SK-N-SH (cell line): Measurements from ENCODE around the gene ZNF280A. TPM values are rescaled to one million over a fixed set of nuclear protein-coding genes. Genes with fewer than 3 reads are reported as not detected.

Experiments
- CTCF ChIA-PET: fragments of 300-600, 350-600 bp; formaldehyde crosslinking; extraction: SDS; loops from one replicate; lab custom pipeline; 2021; lab: Yijun Ruan, JAX
- POLR2A ChIA-PET: fragments of 350-600 bp; sonication (Branson Sonifier 250); formaldehyde crosslinking; extraction: SDS; loops from one replicate; lab custom pipeline; 2020; ENCODE audit warnings: antibody characterized with exemption, inconsistent platforms; lab: Yijun Ruan, JAX
- DNase-seq: peaks from one replicate; pipeline ENCODE4 v3.0.0; 2012
- H2AFZ ChIP-seq: fragments of 200-600 bp; sonication (generic); 2 replicates; pipeline ENCODE4 v1.8.1; 2016; ENCODE audit warnings: antibody characterized with exemption, mild to moderate bottlenecking, low read depth
- H3F3A ChIP-seq: fragments of 200-600 bp; sonication (generic); replicated peaks from 2 replicates; pipeline ENCODE3; 2016; ENCODE audit warnings: antibody characterized with exemption, mild to moderate bottlenecking; ENCODE audit not compliant: insufficient read depth
- H3K27ac ChIP-seq, 2 experiments: fragments of 200-500 bp in 1 of 2; fragments of 200-600 bp in 1 of 2; sonication (Bioruptor generic) in 1 of 2; sonication (generic), shearing (Covaris generic) in 1 of 2; 2 replicates each; pipeline versions ENCODE4 v1.5.1 to v1.6.1; 2014 to 2016; ENCODE audit warnings: low read depth in 2 of 2, inconsistent platforms in 1 of 2, low read length in 1 of 2, mild to moderate bottlenecking in 1 of 2, mixed read lengths in 1 of 2
- H3K27me3 ChIP-seq: fragments of 200-600 bp; sonication (generic), shearing (Covaris generic); 2 replicates; pipeline ENCODE4 v1.6.1; 2016; ENCODE audit warnings: mixed run types; ENCODE audit not compliant: insufficient read depth
- H3K36me3 ChIP-seq, 2 experiments: fragments of 200-500 bp in 1 of 2; fragments of 200-600 bp in 1 of 2; sonication (Bioruptor generic) in 1 of 2; sonication (generic) in 1 of 2; replicated peaks in 1 of 2; 2 replicates each; pipeline versions ENCODE3 to v1.5.1; 2014 to 2016; ENCODE audit warnings: low read length in 1 of 2, mild to moderate bottlenecking in 1 of 2; ENCODE audit not compliant: insufficient read depth in 2 of 2, control insufficient read depth in 1 of 2
- H3K4me1 ChIP-seq, 2 experiments: fragments of 200-500 bp in 1 of 2; fragments of 200-600 bp in 1 of 2; sonication (Bioruptor generic) in 1 of 2; sonication (generic), shearing (Covaris generic) in 1 of 2; 2 replicates each; pipeline versions ENCODE4 v1.5.1 to v1.6.1; 2014 to 2016; ENCODE audit warnings: low read depth in 1 of 2, low read length in 1 of 2, mixed run types in 1 of 2; ENCODE audit not compliant: insufficient read depth in 2 of 2, control insufficient read depth in 1 of 2
- H3K4me2 ChIP-seq: fragments of 200-600 bp; sonication (generic), shearing (Covaris generic); 2 replicates; pipeline ENCODE4 v1.6.1; 2017; ENCODE audit warnings: mixed run types
- H3K4me3 ChIP-seq, 2 experiments: fragments of 200-500 bp in 1 of 2; fragments of 200-600 bp in 1 of 2; sonication (Bioruptor generic) in 1 of 2; sonication (generic), shearing (Covaris generic) in 1 of 2; 2 replicates each; pipeline versions ENCODE4 v1.5.1 to v1.8.1; 2014 to 2016; ENCODE audit warnings: low read depth in 2 of 2, inconsistent platforms in 1 of 2, low read length in 1 of 2, mild to moderate bottlenecking in 1 of 2, mixed read lengths in 1 of 2, moderate library complexity in 1 of 2
- H3K79me2 ChIP-seq: fragments of 200-600 bp; sonication (generic); 2 replicates; pipeline ENCODE4 v1.8.1; 2017; ENCODE audit warnings: mild to moderate bottlenecking; ENCODE audit not compliant: insufficient read depth
- H3K9ac ChIP-seq: fragments of 200-600 bp; sonication (generic); 2 replicates; pipeline ENCODE4 v1.6.1; 2017; ENCODE audit warnings: mixed run types
- H3K9me2 ChIP-seq: fragments of 200-600 bp; sonication (generic); 2 replicates; pipeline ENCODE4 v1.6.1; 2017; ENCODE audit warnings: mixed run types
- H3K9me3 ChIP-seq: fragments of 200-600 bp; sonication (generic); 2 replicates; pipeline ENCODE4 v1.6.1; 2017; ENCODE audit warnings: mixed run types, mild to moderate bottlenecking, moderate library complexity
- H4K20me1 ChIP-seq: fragments of 200-600 bp; sonication (generic); 2 replicates; pipeline ENCODE4 v1.6.1; 2017; ENCODE audit warnings: mild to moderate bottlenecking, mixed run types; ENCODE audit not compliant: insufficient read depth
- CHD2 ChIP-seq: fragments of 150-350 bp; IDR thresholded peaks from 2 replicates; pipeline ENCODE4 v1.6.1; 2018; ENCODE audit warnings: low read length; ENCODE audit not compliant: partially characterized antibody
- EP300 ChIP-seq, 2 experiments: IDR thresholded peaks; 2 replicates each; pipeline versions ENCODE4 v1.4.0 to v1.6.1; 2012; ENCODE audit warnings: borderline replicate concordance in 1 of 2, low read depth in 1 of 2, low read length in 1 of 2
- FOSL2 ChIP-seq: IDR thresholded peaks from 2 replicates; pipeline ENCODE4 v1.4.0; 2012; ENCODE audit warnings: low read depth, mild to moderate bottlenecking, moderate library complexity, borderline replicate concordance
- GABPA ChIP-seq: IDR thresholded peaks from 2 replicates; pipeline ENCODE4 v1.4.0; 2012; ENCODE audit warnings: low read depth, mild to moderate bottlenecking
- IRF3 ChIP-seq: fragments of 150-350 bp; IDR thresholded peaks from 2 replicates; pipeline ENCODE4 v1.6.1; 2016; ENCODE audit warnings: mild to moderate bottlenecking, low read depth, low read length
- JUND ChIP-seq: IDR thresholded peaks from 2 replicates; pipeline ENCODE4 v1.4.0; 2012
- MXI1 ChIP-seq: IDR thresholded peaks from 2 replicates; pipeline ENCODE4 v1.6.1; 2012; ENCODE audit warnings: mild to moderate bottlenecking, low read depth, low read length, improper control_type of control experiment
- NRF1 ChIP-seq: IDR thresholded peaks from 2 replicates; pipeline ENCODE4 v1.6.1; 2012; ENCODE audit warnings: low read depth, mild to moderate bottlenecking, low read length
- POLR2AphosphoS5 ChIP-seq: IDR thresholded peaks from 2 replicates; pipeline ENCODE4 v1.6.1; 2012; ENCODE audit warnings: low read depth, low read length
- REST ChIP-seq: IDR thresholded peaks from 2 replicates; pipeline ENCODE4 v1.6.1; 2012; ENCODE audit warnings: mild to moderate bottlenecking, low read depth, low read length, moderate library complexity
- RXRA ChIP-seq: IDR thresholded peaks from 2 replicates; pipeline ENCODE4 v1.4.0; 2012; ENCODE audit warnings: low read depth, mild to moderate bottlenecking, borderline replicate concordance
- SIN3A ChIP-seq: IDR thresholded peaks from 2 replicates; pipeline ENCODE4 v1.6.1; 2012; ENCODE audit warnings: low read depth, mild to moderate bottlenecking, low read length, moderate library complexity, borderline replicate concordance
- SMC3 ChIP-seq: IDR thresholded peaks from 2 replicates; pipeline ENCODE4 v1.6.1; 2012; ENCODE audit warnings: low read depth, low read length, improper control_type of control experiment
- WGBS: methylation state at CpG from one replicate; pipeline ENCODE4 v1.1.6; 2017; ENCODE audit warnings: low lambda C conversion rate; 5-methylcytosine and 5-hydroxymethylcytosine counted together
- polyA plus RNA-seq, 3 experiments: library from polyadenylated mRNA; depleted of rRNA; stranded (reverse); fragments of >200 nt; gene quantifications; 2 replicates each; pipeline ENCODE4 v1.2.3, GENCODE V29; 2012

The ZNF280A gene
- polyA plus RNA-seq, 1 of the 3 experiments (the other 2 are of a cell fraction) = not detected

DNA sequence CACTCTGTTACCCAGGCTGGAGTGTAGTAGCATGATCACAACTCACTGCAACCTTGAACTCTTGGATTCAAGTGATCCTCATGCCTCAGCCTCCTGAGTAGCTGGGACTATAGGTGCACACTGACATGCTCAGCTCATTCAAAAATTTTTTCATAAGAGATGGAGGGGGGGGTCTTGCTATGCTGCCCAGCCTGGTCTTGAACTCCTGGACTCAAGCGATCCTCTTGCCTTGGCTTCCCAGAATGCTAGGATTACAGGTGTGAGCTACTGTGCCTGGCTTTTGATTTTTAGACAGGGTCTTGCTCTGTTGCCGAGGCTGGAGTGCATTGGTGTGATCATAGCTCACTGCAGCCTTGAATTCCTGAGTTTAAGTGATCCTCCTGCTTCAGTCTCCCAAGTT lies 25.0 kb upstream of the ZNF280A start:
- 93% methylated on average over 2 of the region's 2 CpGs for WGBS

More for the DNA sequence above, 25.0 kb upstream of the ZNF280A start:
- Histone ChIP-seq H3F3A (peaks cover 29% of the 10 kb centered on the region), H3K36me3 (peaks cover 26 to 35% of the 10 kb centered on the region in 2 experiments), H3K4me1 (no peaks in the 10 kb centered on the region), H3K4me3 (no peak overlapping the region), H3K4me2 (no peak overlapping the region), H3K9ac (no peak overlapping the region), H3K27ac (no peak overlapping the region), H3K9me2 (no peaks in the 10 kb centered on the region), H3K27me3 (no peaks in the 10 kb centered on the region), H3K79me2 (peaks cover 2% of the 10 kb centered on the region; the same call in 1 of the 2 replicates), H3K9me3 (no peaks in the 10 kb centered on the region), H4K20me1 (peaks cover 32% of the 10 kb centered on the region), H2AFZ (no peak overlapping the region)
- ChIA-PET CTCF (interaction anchor here (0.9 to 2.4 kb wide), 3 partner anchors 30 to 42 kb away, joined by 3 to 10 read pairs (median 4); partner anchors contain the start of gene ZNF280B), POLR2A (no interaction called here)
- TF ChIP-seq MXI1 = no peak
- TF ChIP-seq FOSL2 = no peak
- no peak for TF ChIP-seq RXRA
- no peak for TF ChIP-seq SMC3
- TF ChIP-seq REST = no peak
- no peak for TF ChIP-seq POLR2AphosphoS5
- TF ChIP-seq NRF1 = no peak
- TF ChIP-seq GABPA = no peak
- TF ChIP-seq CHD2 = no peak
- TF ChIP-seq SIN3A = no peak
- no peak for TF ChIP-seq IRF3
- TF ChIP-seq EP300 (IDR thresholded peaks at IDR 0.05; ENCODE audit: borderline replicate concordance in 1 of 2, low read depth in 1 of 2, low read length in 1 of 2) = no peak
- no peak for TF ChIP-seq JUND
- no peak for DNase-seq
